K562 treated with DMSO at 1 percent for 4 hours (cell line): ENCODE data around the gene FOXRED2. TPM values are rescaled to one million over a fixed set of nuclear protein-coding genes. Genes with fewer than 3 reads are reported as not detected.

Experiments used
- total RNA-seq: library from RNA; unstranded; fragments of 300-600 nt; gene quantifications from 2 replicates; pipeline ENCODE4 v1.2.3, GENCODE V29; 2022; ENCODE audit not compliant: insufficient read depth

FOXRED2 gene
- total RNA-seq = 31.2 and 34.8 TPM in 2 replicates

GRCh38 chr22:36506637-36507517, at the start of gene FOXRED2:
Gene FOXRED2 (minus strand): TSS chr22:36507040. CDS start chr22:36506422, 618 bp downstream.

GRCh38 chr22:36528795-36529751, 22.2 kb upstream of the FOXRED2 start, which contains the start of gene EIF3D:
Gene EIF3D (minus strand): TSS chr22:36529166. CDS start chr22:36526121, 3,045 bp downstream.

GRCh38 chr22:36481393-36482168, 25.3 kb downstream of the FOXRED2 start, which contains the start of gene TXN2:
Gene TXN2 (minus strand): TSS chr22:36481640. CDS start chr22:36480837, 803 bp downstream.

Other genes starting within 250 kb of the FOXRED2 start
- 73.8 and 83.7 TPM in 2 replicates for gene MYH9, start 119.1 kb downstream of the FOXRED2 start, total RNA-seq
- 110 and 118 TPM in 2 replicates for gene TXN2, start 25.4 kb downstream of the FOXRED2 start, total RNA-seq
- gene EIF3D, start 22.1 kb upstream of the FOXRED2 start, total RNA-seq = 307 and 310 TPM in 2 replicates
- not detected in 2 replicates for gene CACNG2, start 196.7 kb upstream of the FOXRED2 start, total RNA-seq